CD4-positive, alpha-beta T cell (primary cell): ENCODE results near the gene OR51I1. TPM values are rescaled to one million over a fixed set of nuclear protein-coding genes. Genes with fewer than 3 reads are reported as not detected.
A peak's percentile ranks its signal among the peaks of the same experiment; 100 is the strongest.

Experiments
- ATAC-seq: fragments of 200-7000 bp; cut with Tn5 transposase; one replicate; pipeline ENCODE4 v1.10.0; 2022; ENCODE audit warnings: mild to moderate bottlenecking; ENCODE audit not compliant: poor library complexity
- CTCF ChIA-PET: fragments of 350-600 bp; sonication (Branson Sonifier 250); formaldehyde crosslinking; loops from one replicate; lab custom pipeline; 2021; ENCODE audit warnings: antibody characterized with exemption, inconsistent platforms; lab: Charles Lee
- POLR2A ChIA-PET: fragments of 350-600 bp; sonication (Branson Sonifier 250); formaldehyde crosslinking; loops from one replicate; lab custom pipeline; 2021; ENCODE audit warnings: antibody characterized with exemption, inconsistent platforms; lab: Charles Lee
- DNase-seq, 14 experiments: peaks; one replicate each; pipeline ENCODE4 v3.0.0-alpha.2; 2013 to 2020; ENCODE audit warnings: mixed read lengths in 2 of 14
- H3K27ac ChIP-seq, 2 donors: one replicate each; pipeline versions ENCODE4 v1.5.1 to v1.7.0; 2013; ENCODE audit warnings: low read length in 2 of 2, low read depth in 1 of 2, mild to moderate bottlenecking in 1 of 2
- H3K27me3 ChIP-seq, 2 experiments: 1 replicate in 1 of 2; 2 replicates in 1 of 2; pipeline versions ENCODE4 v1.6.1 to v1.7.0; 2013; ENCODE audit warnings: low read length in 2 of 2, control low read depth in 1 of 2, mild to moderate bottlenecking in 1 of 2, moderate library complexity in 1 of 2; ENCODE audit not compliant: insufficient read depth in 2 of 2, control insufficient read depth in 1 of 2
- H3K36me3 ChIP-seq: one replicate; pipeline ENCODE4 v1.6.1; 2013; ENCODE audit warnings: low read length, control low read depth; ENCODE audit not compliant: insufficient read depth
- H3K4me1 ChIP-seq: one replicate; pipeline ENCODE4 v1.6.1; 2013; ENCODE audit warnings: low read length, control low read depth; ENCODE audit not compliant: insufficient read depth
- H3K4me3 ChIP-seq: one replicate; pipeline ENCODE4 v1.5.1; 2013; ENCODE audit warnings: mild to moderate bottlenecking, low read length, moderate library complexity
- H3K9me3 ChIP-seq, 2 experiments: 1 replicate in 1 of 2; 2 replicates in 1 of 2; pipeline versions ENCODE4 v1.6.1 to v1.7.0; 2013; ENCODE audit warnings: low read length in 2 of 2, mild to moderate bottlenecking in 2 of 2, control low read depth in 1 of 2, moderate library complexity in 1 of 2; ENCODE audit not compliant: control insufficient read depth in 1 of 2, insufficient read depth in 1 of 2
- H3K27ac Mint-ChIP-seq: one replicate; pipeline ENCODE4 v1.8.0; 2020; ENCODE audit warnings: mixed read lengths
- H3K27me3 Mint-ChIP-seq: one replicate; pipeline ENCODE4 v1.8.0; 2021; ENCODE audit warnings: mixed read lengths
- H3K36me3 Mint-ChIP-seq: one replicate; pipeline ENCODE4 v1.8.0; 2021; ENCODE audit warnings: low read depth, mixed read lengths
- H3K4me1 Mint-ChIP-seq: one replicate; pipeline ENCODE4 v1.8.0; 2021; ENCODE audit warnings: low read depth, mixed read lengths
- H3K4me3 Mint-ChIP-seq: one replicate; pipeline ENCODE4 v1.8.0; 2020; ENCODE audit warnings: mild to moderate bottlenecking, mixed read lengths
- H3K9me3 Mint-ChIP-seq: one replicate; pipeline ENCODE4 v1.8.0; 2020; ENCODE audit warnings: mixed read lengths
- CTCF ChIP-seq: fragments of 200-600 bp; IDR thresholded peaks from one replicate; pipeline ENCODE4 v1.8.0; 2022; ENCODE audit warnings: antibody characterized with exemption, mild to moderate bottlenecking
- intact Hi-C, 2 experiments: fragments of 100-400 bp; cut with DNase I in 1 of 2; cut with micrococcal nuclease in 1 of 2; formaldehyde crosslinking; loops; one replicate each; pipeline versions ENCODE4 v1.15.1 to v1.9.0; 2023 to 2025; cut with DNase I, micrococcal nuclease
- total RNA-seq, 174 experiments: library from RNA in 2 of 174; stranded (reverse) in 2 of 174; gene quantifications; one replicate each; pipeline ENCODE4 v1.2.3 and lab custom pipeline; 2021 to 2026

OR51I1 gene
- total RNA-seq, 2 experiments from 2014 or later: not detected

DNA sequence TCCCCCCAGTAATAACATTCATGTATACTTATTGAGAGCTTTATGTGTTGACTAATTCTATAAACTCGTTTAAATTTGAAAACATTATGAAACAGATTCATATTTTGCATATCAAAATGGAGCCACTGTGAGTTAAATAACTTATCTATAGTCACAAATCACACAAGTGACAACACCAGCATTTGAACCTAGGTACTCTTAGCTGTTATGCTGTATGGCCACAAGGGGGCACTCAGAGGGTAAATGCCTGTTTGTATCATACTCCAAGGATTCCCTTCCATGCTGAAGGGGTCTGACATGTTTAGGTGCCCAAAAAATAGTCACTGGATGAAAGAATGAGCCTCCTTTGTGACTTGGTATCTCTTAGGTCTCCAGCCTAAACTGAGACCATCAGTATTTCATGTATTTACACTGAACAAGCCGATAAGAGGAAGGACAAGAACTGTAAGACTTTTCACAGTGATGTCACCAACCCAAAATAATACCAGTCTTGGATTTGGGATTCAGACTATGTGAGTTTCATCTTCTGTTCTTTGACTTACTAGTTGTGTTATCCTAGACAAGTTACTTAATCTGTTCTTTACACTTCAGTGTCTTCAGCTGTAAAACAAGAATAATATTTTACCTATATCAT is 35.0 kb upstream of the OR51I1 start:
- no peaks in the 10 kb centered on the region for H3K9me3 ChIP-seq
- H3K27me3 ChIP-seq: peaks cover 5 to 7% of the 10 kb centered on the region in 2 experiments
- no peak for ATAC-seq
- no peaks in the 10 kb centered on the region for H3K36me3 Mint-ChIP-seq
- no peaks in the 10 kb centered on the region for H3K4me1 Mint-ChIP-seq
- no peaks in the 10 kb centered on the region for H3K4me1 ChIP-seq
- POLR2A ChIA-PET: no interaction called here
- H3K27ac ChIP-seq: no peak overlapping the region
- no peaks in the 10 kb centered on the region for H3K36me3 ChIP-seq
- peak in 13 of 14 experiments; percentile 2 to 64 (median 7) for DNase-seq
- H3K4me3 Mint-ChIP-seq: no peak overlapping the region
- H3K27me3 Mint-ChIP-seq: peaks cover 33% of the 10 kb centered on the region
- H3K4me3 ChIP-seq: no peak overlapping the region
- TF ChIP-seq CTCF: peak; percentile 73
- no peaks in the 10 kb centered on the region for H3K9me3 Mint-ChIP-seq
- CTCF ChIA-PET: interaction anchor here (1.4 kb wide), 1 partner anchor 415 kb away, joined by 7 read pairs; no protein-coding TSS in a partner anchor
- intact Hi-C loops: loop anchor here (1.0 to 5.0 kb wide), 4 partner anchors 206 to 876 kb away; partner anchors contain the start of genes OR52E5 (in 1 of the 2) and OR52N2 (in 1 of the 2)
- no peak overlapping the region for H3K27ac Mint-ChIP-seq

DNA sequence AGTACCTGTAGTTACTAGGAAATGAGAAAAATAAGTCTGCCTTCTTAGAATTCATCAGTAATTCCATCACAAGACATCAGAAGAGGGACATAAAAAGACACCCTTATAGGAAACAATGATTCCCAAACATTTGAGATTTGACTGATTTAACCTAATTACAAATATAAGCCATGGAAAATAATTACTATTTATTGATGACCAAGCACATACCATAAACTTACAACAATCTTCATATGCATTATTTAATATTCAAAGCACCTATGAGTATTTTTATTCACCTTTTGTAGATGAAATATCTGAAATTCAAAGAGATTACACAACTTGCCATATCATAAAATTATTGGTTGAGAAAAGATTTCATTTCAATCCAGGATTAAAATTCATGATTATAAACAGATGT is 32.6 kb upstream of the OR51I1 start:
- no peak overlapping the region for H3K4me3 Mint-ChIP-seq
- H3K27me3 ChIP-seq: peaks cover 5 to 7% of the 10 kb centered on the region in 2 experiments
- CTCF ChIA-PET: no interaction called here
- no peaks in the 10 kb centered on the region for H3K9me3 Mint-ChIP-seq
- ATAC-seq: no peak
- H3K27ac ChIP-seq: no peak overlapping the region
- H3K4me1 ChIP-seq: no peaks in the 10 kb centered on the region
- H3K27ac Mint-ChIP-seq: no peak overlapping the region
- H3K27me3 Mint-ChIP-seq: peaks cover 49% of the 10 kb centered on the region
- no peaks in the 10 kb centered on the region for H3K9me3 ChIP-seq
- H3K36me3 ChIP-seq: no peaks in the 10 kb centered on the region
- H3K4me3 ChIP-seq: no peak overlapping the region
- DNase-seq: no peak
- H3K36me3 Mint-ChIP-seq: no peaks in the 10 kb centered on the region
- no peak for TF ChIP-seq CTCF
- POLR2A ChIA-PET: no interaction called here
- H3K4me1 Mint-ChIP-seq: no peaks in the 10 kb centered on the region
- intact Hi-C loops: no loop called here

DNA sequence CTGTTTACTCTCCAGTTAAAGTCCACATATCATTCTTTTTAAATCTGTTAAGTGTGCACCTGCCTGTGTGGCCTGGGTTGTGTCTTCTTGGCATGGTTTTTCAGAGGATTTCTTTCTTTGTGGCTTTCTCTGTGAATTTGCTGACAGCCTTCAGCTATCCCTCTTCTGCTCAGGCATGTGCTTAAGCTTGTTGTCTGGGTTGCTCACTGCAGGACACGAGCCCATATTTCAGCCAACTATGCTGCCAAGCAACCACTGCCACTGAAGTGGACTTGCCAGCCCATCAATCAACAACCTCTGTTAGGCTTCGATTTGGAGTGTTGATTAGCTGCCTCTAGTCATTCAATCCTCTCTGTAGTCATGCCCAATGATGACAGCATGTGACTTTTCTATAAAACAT is 26.2 kb upstream of the OR51I1 start:
- H3K9me3 ChIP-seq: no peaks in the 10 kb centered on the region
- Mint-ChIP-seq H3K36me3 (no peaks in the 10 kb centered on the region), H3K4me3 (no peak overlapping the region), H3K4me1 (no peaks in the 10 kb centered on the region), H3K27ac (no peak overlapping the region), H3K9me3 (no peaks in the 10 kb centered on the region), H3K27me3 (peaks cover 35% of the 10 kb centered on the region)
- DNase-seq (no peak), ATAC-seq (no peak)
- no peaks in the 10 kb centered on the region for H3K36me3 ChIP-seq
- no peak overlapping the region for H3K4me3 ChIP-seq
- ChIA-PET CTCF (no interaction called here), POLR2A (no interaction called here)
- no peaks in the 10 kb centered on the region for H3K4me1 ChIP-seq
- no peak overlapping the region for H3K27ac ChIP-seq
- intact Hi-C loops: no loop called here
- peaks cover 2 to 7% of the 10 kb centered on the region in 2 experiments for H3K27me3 ChIP-seq
- TF ChIP-seq CTCF: no peak
